ENCODE data around the gene PTPRU.
A peak's percentile ranks its signal among the peaks of the same experiment; 100 is the strongest.

The PTPRU gene

GRCh38 chr1:29317916-29318530 lies 81.7 kb downstream of the PTPRU start:
- DNase-seq (ENCODE audit: low spot score): no peak

- no peak for DNase-seq (ENCODE audit: low spot score)
These were observed 82.4 kb downstream of the PTPRU start for GRCh38 chr1:29318724-29319123.

GRCh38 chr1:29319300-29320110 lies 83.2 kb downstream of the PTPRU start:
- no peak for DNase-seq (ENCODE audit: low spot score)

GRCh38 chr1:29320156-29320940 lies 84.0 kb downstream of the PTPRU start:
- no peak for DNase-seq (ENCODE audit: low spot score)

- DNase-seq (ENCODE audit: low spot score): no peak
These were observed 84.9 kb downstream of the PTPRU start for GRCh38 chr1:29321176-29321575.

GRCh38 chr1:29322147-29322694 lies 85.9 kb downstream of the PTPRU start:
- no peak for DNase-seq (ENCODE audit: low spot score)

GRCh38 chr1:29322861-29323585 lies 86.7 kb downstream of the PTPRU start:
- DNase-seq (ENCODE audit: low spot score): no peak

GRCh38 chr1:29323636-29324035 lies 87.3 kb downstream of the PTPRU start:
- DNase-seq (ENCODE audit: low spot score): no peak

GRCh38 chr1:29324202-29324601 lies 87.9 kb downstream of the PTPRU start:
- DNase-seq (ENCODE audit: low spot score): no peak

- DNase-seq (ENCODE audit: low spot score): no peak
These were observed 88.5 kb downstream of the PTPRU start for GRCh38 chr1:29324771-29325351.

GRCh38 chr1:29325675-29326074 lies 89.4 kb downstream of the PTPRU start:
- DNase-seq (ENCODE audit: low spot score): no peak

GRCh38 chr1:29326123-29326522 lies 89.8 kb downstream of the PTPRU start:
- DNase-seq (ENCODE audit: low spot score): no peak

- DNase-seq (ENCODE audit: low spot score): no peak
These were observed 91.1 kb downstream of the PTPRU start for GRCh38 chr1:29327223-29327935.

GRCh38 chr1:29329022-29329775 lies 92.9 kb downstream of the PTPRU start:
- no peak for DNase-seq (ENCODE audit: low spot score)

GRCh38 chr1:29330089-29330488 lies 93.8 kb downstream of the PTPRU start:
- no peak for DNase-seq (ENCODE audit: low spot score)

GRCh38 chr1:29330856-29331255 lies 94.5 kb downstream of the PTPRU start:
- DNase-seq (ENCODE audit: low spot score): no peak

GRCh38 chr1:29331309-29331708 lies 95.0 kb downstream of the PTPRU start:
- DNase-seq (ENCODE audit: low spot score): no peak

GRCh38 chr1:29331729-29332128 lies 95.4 kb downstream of the PTPRU start:
- DNase-seq (ENCODE audit: low spot score): no peak

GRCh38 chr1:29332204-29332603 lies 95.9 kb downstream of the PTPRU start:
- peak; percentile 15 for DNase-seq (ENCODE audit: low spot score)

- DNase-seq (ENCODE audit: low spot score): no peak
These were observed 96.7 kb downstream of the PTPRU start for GRCh38 chr1:29333008-29333407.
